IgD-negative memory B cell (primary cell): ENCODE measurements around the gene YJU2. TPM values are rescaled to one million over a fixed set of nuclear protein-coding genes. Genes with fewer than 3 reads are reported as not detected.
A peak's percentile ranks its signal among the peaks of the same experiment; 100 is the strongest.
"Not testable (repeated sequence)": the region's sequence is repeated elsewhere in the genome, so short reads cannot be mapped to it uniquely, and the experiment has no call there.

Experiments
- H3K27ac Mint-ChIP-seq, 3 donors: one replicate each; pipeline ENCODE4 v1.8.0; 2020 to 2022; ENCODE audit warnings: mild to moderate bottlenecking in 3 of 3, mixed read lengths in 3 of 3, moderate library complexity in 1 of 3
- H3K27me3 Mint-ChIP-seq: one replicate; pipeline ENCODE4 v1.8.0; 2021; ENCODE audit warnings: mixed read lengths
- H3K36me3 Mint-ChIP-seq: one replicate; pipeline ENCODE4 v1.8.0; 2020; ENCODE audit warnings: mild to moderate bottlenecking, mixed read lengths
- H3K4me1 Mint-ChIP-seq, 3 donors: one replicate each; pipeline ENCODE4 v1.8.0; 2020 to 2022; ENCODE audit warnings: mixed read lengths in 3 of 3, mild to moderate bottlenecking in 1 of 3
- H3K4me3 Mint-ChIP-seq, 4 donors: one replicate each; pipeline ENCODE4 v1.8.0; 2020 to 2022; ENCODE audit warnings: mild to moderate bottlenecking in 4 of 4, mixed read lengths in 4 of 4, moderate library complexity in 3 of 4
- H3K9me3 Mint-ChIP-seq, 3 donors: one replicate each; pipeline ENCODE4 v1.8.0; 2020 to 2021; ENCODE audit warnings: mixed read lengths in 3 of 3, mild to moderate bottlenecking in 1 of 3
- polyA plus RNA-seq: library from polyadenylated mRNA; unstranded; fragments of 300-500 nt; fragmentation: Illumina TruSeq; gene quantifications from one replicate; pipeline ENCODE4 v1.2.3, GENCODE V29; 2021

Gene YJU2
- polyA plus RNA-seq, 1 donor from 2014 or later: 45.6 TPM

DNA sequence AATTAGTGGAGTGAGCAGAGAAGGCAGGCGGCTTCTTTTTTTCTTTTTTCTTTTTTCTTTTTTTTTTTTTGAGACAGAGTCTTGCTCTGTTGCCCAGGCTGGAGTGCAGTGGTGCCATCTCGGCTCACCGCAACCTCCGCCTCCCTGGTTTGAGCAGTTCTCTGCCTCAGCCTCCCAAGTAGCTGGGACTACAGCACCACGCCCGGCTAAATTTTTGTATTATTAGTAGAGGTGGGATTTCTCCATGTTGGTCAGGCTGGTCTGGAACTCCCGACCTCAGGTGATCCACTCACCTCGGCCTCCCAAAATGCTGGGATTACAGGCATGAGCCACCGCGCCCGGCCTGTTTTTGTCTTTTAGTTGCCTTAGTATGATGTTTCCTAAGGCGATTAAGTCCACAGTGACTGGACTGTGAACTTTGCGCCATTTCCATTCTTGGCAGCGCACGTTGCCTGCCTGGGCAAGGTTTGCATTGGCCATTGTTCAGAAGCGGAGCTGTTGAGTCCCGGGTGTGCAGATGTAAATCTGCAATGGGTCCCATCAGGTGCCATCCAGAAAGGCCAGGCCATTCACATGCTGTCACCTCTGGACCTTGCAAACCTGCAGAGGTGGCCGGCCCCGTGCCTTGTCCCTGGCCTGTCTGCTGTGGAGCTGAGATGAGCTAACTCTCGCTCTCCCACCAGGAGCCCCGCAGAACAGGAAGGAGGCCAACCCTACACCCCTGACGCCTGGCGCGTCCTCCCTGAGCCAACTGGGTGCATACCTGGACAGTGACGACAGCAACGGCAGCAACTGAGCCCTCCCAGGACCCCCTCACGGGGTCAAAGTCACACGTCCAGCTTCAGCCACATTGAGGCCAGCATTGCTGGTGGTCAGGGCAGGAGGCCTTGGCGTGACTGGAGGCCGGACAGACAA is 21.3 kb downstream of the YJU2 start:
- Mint-ChIP-seq H3K27ac (peak overlapping the region in 1 of 3 donors; percentile 40), H3K4me3 (no peak overlapping the region), H3K4me1 (peaks cover 0 to 10% (median 0%) of the 10 kb centered on the region in 3 donors), H3K36me3 (peaks cover 5% of the 10 kb centered on the region), H3K9me3 (no peaks in the 10 kb centered on the region), H3K27me3 (no peaks in the 10 kb centered on the region)

GRCh38 chr19:4268816-4269430 is 22.0 kb downstream of the YJU2 start:
- no peaks in the 10 kb centered on the region for H3K27me3 Mint-ChIP-seq
- H3K36me3 Mint-ChIP-seq: peaks cover 5% of the 10 kb centered on the region
- H3K27ac Mint-ChIP-seq: peak overlapping the region in 1 of 3 donors; percentile 28
- peak overlapping the region in 1 of 4 donors; percentile 28 for H3K4me3 Mint-ChIP-seq
- H3K4me1 Mint-ChIP-seq: peaks cover 0 to 10% (median 0%) of the 10 kb centered on the region in 3 donors
- no peaks in the 10 kb centered on the region for H3K9me3 Mint-ChIP-seq

- no peaks in the 10 kb centered on the region for H3K9me3 Mint-ChIP-seq
- H3K36me3 Mint-ChIP-seq: peaks cover 2% of the 10 kb centered on the region
- no peak overlapping the region for H3K4me3 Mint-ChIP-seq
- no peak overlapping the region for H3K27ac Mint-ChIP-seq
- no peaks in the 10 kb centered on the region for H3K4me1 Mint-ChIP-seq
- peaks cover 3% of the 10 kb centered on the region for H3K27me3 Mint-ChIP-seq
Measured at GRCh38 chr19:4272894-4273293, 26.0 kb downstream of the YJU2 start.

DNA sequence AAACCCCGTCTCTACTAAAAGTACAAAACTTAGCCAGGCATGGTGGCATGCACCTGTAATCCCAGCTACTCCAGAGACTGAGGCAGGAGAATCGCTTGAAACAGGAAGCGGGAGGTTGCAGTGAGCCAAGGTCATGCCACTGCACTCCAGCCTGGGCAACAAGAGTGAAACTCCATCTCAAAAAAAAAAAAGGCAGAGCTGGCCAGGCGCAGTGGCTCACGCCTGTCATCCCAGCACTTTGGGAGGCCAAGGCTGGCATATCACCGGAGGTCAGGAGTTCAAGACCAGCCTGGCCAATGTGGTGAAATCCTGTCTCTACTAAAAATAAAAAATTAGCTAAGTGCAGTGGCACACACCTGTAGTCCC is 27.4 kb downstream of the YJU2 start:
- H3K4me3 Mint-ChIP-seq, H3K4me1 Mint-ChIP-seq, H3K36me3 Mint-ChIP-seq, H3K27me3 Mint-ChIP-seq, H3K9me3 Mint-ChIP-seq, H3K27ac Mint-ChIP-seq: not testable (repeated sequence)

GRCh38 chr19:4277191-4277696 is 30.4 kb downstream of the YJU2 start:
- H3K9me3 Mint-ChIP-seq: no peaks in the 10 kb centered on the region
- peaks cover 26% of the 10 kb centered on the region for H3K27me3 Mint-ChIP-seq
- H3K4me3 Mint-ChIP-seq: no peak overlapping the region
- H3K4me1 Mint-ChIP-seq: no peaks in the 10 kb centered on the region
- no peak overlapping the region for H3K27ac Mint-ChIP-seq
- no peaks in the 10 kb centered on the region for H3K36me3 Mint-ChIP-seq

GRCh38 chr19:4278010-4278409 is 31.1 kb downstream of the YJU2 start:
- no peaks in the 10 kb centered on the region for H3K9me3 Mint-ChIP-seq
- no peak overlapping the region for H3K27ac Mint-ChIP-seq
- H3K36me3 Mint-ChIP-seq: no peaks in the 10 kb centered on the region
- H3K4me1 Mint-ChIP-seq: no peaks in the 10 kb centered on the region
- H3K4me3 Mint-ChIP-seq: no peak overlapping the region
- peaks cover 26% of the 10 kb centered on the region for H3K27me3 Mint-ChIP-seq

GRCh38 chr19:4278419-4279266 is 31.8 kb downstream of the YJU2 start, which contains the start of gene SHD:
SHD (plus strand) TSS chr19:4279266; CDS start chr19:4280064, 798 bp downstream.
- H3K9me3 Mint-ChIP-seq: no peaks in the 10 kb centered on the region
- H3K27ac Mint-ChIP-seq: no peak within 1 kb of the TSS
- peaks cover 26% of the 10 kb centered on the region for H3K27me3 Mint-ChIP-seq
- no peaks in the 10 kb centered on the region for H3K4me1 Mint-ChIP-seq
- H3K4me3 Mint-ChIP-seq: peak within 1 kb of the TSS in 1 of 4 donors; percentile 12
- no peaks in the 10 kb centered on the region for H3K36me3 Mint-ChIP-seq

DNA sequence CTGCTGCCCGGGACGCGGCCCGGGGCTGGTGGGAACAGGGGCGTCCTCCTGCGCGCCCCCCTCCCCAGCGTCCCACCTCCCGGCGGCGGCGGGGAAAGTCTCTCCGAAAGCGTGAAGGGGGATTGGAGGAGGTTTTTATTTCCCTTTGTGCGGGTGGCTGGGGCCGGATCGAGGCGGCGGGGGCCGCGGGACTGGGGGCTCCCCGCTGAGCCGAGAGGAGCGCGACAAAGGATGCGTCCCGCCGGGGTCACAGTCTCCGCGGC is 32.3 kb downstream of the YJU2 start:
- Mint-ChIP-seq H3K4me3 (no peak overlapping the region), H3K27me3 (peaks cover 26% of the 10 kb centered on the region), H3K4me1 (no peaks in the 10 kb centered on the region), H3K9me3 (no peaks in the 10 kb centered on the region), H3K36me3 (no peaks in the 10 kb centered on the region), H3K27ac (no peak overlapping the region)

DNA sequence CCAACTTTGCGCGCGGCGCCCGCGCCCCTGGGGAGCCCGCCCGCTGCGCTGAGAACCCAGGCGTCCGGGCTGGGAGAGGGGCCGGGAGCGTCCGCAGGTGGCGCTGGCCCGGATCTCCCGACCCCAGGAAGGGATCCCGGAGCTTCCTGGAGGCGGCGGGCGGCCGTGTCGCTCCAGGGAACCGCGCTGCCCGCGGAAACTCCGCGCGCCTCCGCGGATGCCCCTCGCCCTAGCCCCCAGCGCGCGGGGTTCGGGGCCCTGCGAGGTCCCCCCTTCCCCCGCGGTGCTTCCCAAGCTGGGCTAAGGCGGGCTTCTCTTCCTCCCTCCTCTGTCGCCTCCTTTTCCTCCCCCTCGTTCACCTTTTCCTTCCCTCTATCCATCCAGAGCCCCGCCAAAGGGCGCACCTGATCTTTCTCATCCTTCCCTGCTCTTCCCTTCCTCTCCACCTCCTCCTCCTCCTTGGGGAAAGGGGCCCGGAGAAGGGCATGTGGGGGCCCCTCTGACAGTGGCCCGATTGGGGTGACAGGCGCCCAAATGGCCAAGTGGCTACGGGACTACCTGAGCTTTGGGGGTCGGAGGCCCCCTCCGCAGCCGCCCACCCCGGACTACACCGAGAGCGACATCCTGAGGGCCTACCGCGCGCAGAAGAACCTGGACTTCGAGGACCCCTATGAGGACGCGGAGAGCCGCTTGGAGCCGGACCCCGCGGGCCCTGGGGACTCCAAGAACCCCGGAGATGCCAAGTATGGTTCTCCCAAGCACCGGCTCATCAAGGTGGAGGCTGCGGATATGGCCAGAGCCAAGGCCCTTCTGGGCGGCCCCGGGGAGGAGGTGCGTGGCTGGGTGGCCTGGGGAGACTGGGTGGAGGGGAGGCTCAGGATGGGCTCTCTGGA is 32.9 kb downstream of the YJU2 start:
- Mint-ChIP-seq H3K27me3 (peaks cover 30% of the 10 kb centered on the region), H3K4me3 (no peak overlapping the region), H3K36me3 (no peaks in the 10 kb centered on the region), H3K4me1 (no peaks in the 10 kb centered on the region), H3K9me3 (no peaks in the 10 kb centered on the region), H3K27ac (no peak overlapping the region)

GRCh38 chr19:4284176-4284958 is 37.5 kb downstream of the YJU2 start:
- H3K27ac Mint-ChIP-seq: no peak overlapping the region
- peaks cover 31% of the 10 kb centered on the region for H3K27me3 Mint-ChIP-seq
- peaks cover 0 to 2% (median 0%) of the 10 kb centered on the region in 3 donors for H3K9me3 Mint-ChIP-seq
- no peaks in the 10 kb centered on the region for H3K4me1 Mint-ChIP-seq
- H3K36me3 Mint-ChIP-seq: no peaks in the 10 kb centered on the region
- no peak overlapping the region for H3K4me3 Mint-ChIP-seq

GRCh38 chr19:4284974-4285373 is 38.1 kb downstream of the YJU2 start:
- H3K4me3 Mint-ChIP-seq: no peak overlapping the region
- H3K27me3 Mint-ChIP-seq: peaks cover 28% of the 10 kb centered on the region
- no peaks in the 10 kb centered on the region for H3K4me1 Mint-ChIP-seq
- peaks cover 0 to 2% (median 0%) of the 10 kb centered on the region in 3 donors for H3K9me3 Mint-ChIP-seq
- no peak overlapping the region for H3K27ac Mint-ChIP-seq
- no peaks in the 10 kb centered on the region for H3K36me3 Mint-ChIP-seq

GRCh38 chr19:4286141-4286540 is 39.3 kb downstream of the YJU2 start:
- H3K27ac Mint-ChIP-seq, H3K4me3 Mint-ChIP-seq, H3K4me1 Mint-ChIP-seq, H3K9me3 Mint-ChIP-seq, H3K36me3 Mint-ChIP-seq: not testable (repeated sequence)
- H3K27me3 Mint-ChIP-seq: peaks cover 19% of the 10 kb centered on the region

GRCh38 chr19:4288091-4288777 is 41.4 kb downstream of the YJU2 start:
- Mint-ChIP-seq H3K27ac (peak overlapping the region in 1 of 3 donors; percentile 19), H3K9me3 (peaks cover 0 to 2% (median 0%) of the 10 kb centered on the region in 3 donors), H3K4me1 (no peaks in the 10 kb centered on the region), H3K36me3 (no peaks in the 10 kb centered on the region), H3K4me3 (no peak overlapping the region), H3K27me3 (peaks cover 12% of the 10 kb centered on the region)
